ENCODE data around the gene FLYWCH2. TPM values are rescaled to one million over a fixed set of nuclear protein-coding genes. Genes with fewer than 3 reads are reported as not detected.

Gene FLYWCH2
- total and polyA plus RNA-seq, 2 of the 13 experiments (the other 11 are each of a cell fraction or from before 2014, with no cell fraction given) = 16.9 to 19.8 TPM

DNA sequence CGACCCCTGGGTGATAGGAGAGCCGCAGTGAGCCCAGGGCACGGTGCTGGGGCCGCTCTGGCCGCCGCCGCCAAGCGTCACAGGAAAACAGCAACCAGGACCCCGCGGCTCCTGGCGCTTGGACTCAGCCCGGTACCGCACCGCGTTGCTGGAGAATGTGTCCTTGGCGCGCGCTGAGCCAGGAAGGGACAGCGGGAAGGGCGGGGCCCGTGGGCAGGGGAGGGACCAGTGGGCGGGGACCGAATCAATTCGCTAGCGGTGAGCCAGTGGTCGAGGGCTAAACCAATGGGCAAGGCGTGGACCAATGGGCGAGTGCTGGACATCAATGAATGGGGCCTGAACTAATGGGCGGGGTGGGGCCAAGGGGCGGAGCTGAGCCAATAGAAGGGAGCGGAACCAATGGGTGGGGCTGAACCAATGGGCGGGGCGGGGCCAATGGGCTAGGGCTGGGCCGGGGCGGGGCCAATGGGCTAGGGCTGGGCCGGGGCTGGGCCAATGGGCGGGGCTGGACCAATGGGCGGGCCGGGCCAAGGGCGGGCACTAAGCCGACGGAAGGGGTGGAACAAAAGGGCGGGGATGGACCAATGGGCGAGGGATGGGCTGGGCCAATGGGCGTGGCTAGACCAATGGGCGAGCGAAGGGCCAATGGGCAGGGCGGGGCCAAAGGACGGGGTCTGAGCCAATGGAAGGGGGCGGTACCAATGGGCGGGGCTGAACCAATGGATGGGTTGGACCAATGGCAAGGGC, 22.4 kb downstream of the FLYWCH2 start (continued):
- TF ChIP-seq HNRNPH1 (optimal IDR thresholded peaks at IDR 0.05; ENCODE audit: low read depth, low read length) (no peak), ZNF766 (CRISPR knock-in tag; IDR thresholded peaks at IDR 0.05; ENCODE audit: borderline replicate concordance) (peak; percentile 82; the same call in 1 of the 2 replicates), ZNF333 (CRISPR knock-in tag; IDR thresholded peaks at IDR 0.05; ENCODE audit: borderline replicate concordance) (peak; percentile 63; the same call in 1 of the 2 replicates), SMYD3 (CRISPR knock-in tag; IDR thresholded peaks at IDR 0.05) (0 out of 2 replicates have a peak, but pooled peaks have one; percentile 45), ZNF34 (CRISPR knock-in tag; IDR thresholded peaks at IDR 0.05; ENCODE audit: borderline replicate concordance) (no peak), SMAD1 (CRISPR knock-in tag; IDR thresholded peaks at IDR 0.05; ENCODE audit: borderline replicate concordance, low read depth) (no peak), ZNF33B (CRISPR knock-in tag; IDR thresholded peaks at IDR 0.05) (no peak), ZNF780A (CRISPR knock-in tag; IDR thresholded peaks at IDR 0.05) (no peak; the same call in 1 of the 2 replicates), NR3C1 (CRISPR knock-in tag; IDR thresholded peaks at IDR 0.05) (no peak), GLI4 (CRISPR knock-in tag; IDR thresholded peaks at IDR 0.05; ENCODE audit: borderline replicate concordance) (no peak), ZNF772 (CRISPR knock-in tag; IDR thresholded peaks at IDR 0.05) (no peak; the same call in 1 of the 2 replicates), MED13 (CRISPR knock-in tag; IDR thresholded peaks at IDR 0.05) (peak; percentile 46; the same call in 1 of the 2 replicates), ZNF558 (CRISPR knock-in tag; IDR thresholded peaks at IDR 0.05; ENCODE audit: borderline replicate concordance) (no peak), NFIB (CRISPR knock-in tag; IDR thresholded peaks at IDR 0.05; ENCODE audit: borderline replicate concordance) (no peak), ZBTB1 (CRISPR knock-in tag; IDR thresholded peaks at IDR 0.05; ENCODE audit: borderline replicate concordance) (no peak), ZNF12 (CRISPR knock-in tag; IDR thresholded peaks at IDR 0.05) (no peak)
- TF ChIP-seq, protein P1, sequence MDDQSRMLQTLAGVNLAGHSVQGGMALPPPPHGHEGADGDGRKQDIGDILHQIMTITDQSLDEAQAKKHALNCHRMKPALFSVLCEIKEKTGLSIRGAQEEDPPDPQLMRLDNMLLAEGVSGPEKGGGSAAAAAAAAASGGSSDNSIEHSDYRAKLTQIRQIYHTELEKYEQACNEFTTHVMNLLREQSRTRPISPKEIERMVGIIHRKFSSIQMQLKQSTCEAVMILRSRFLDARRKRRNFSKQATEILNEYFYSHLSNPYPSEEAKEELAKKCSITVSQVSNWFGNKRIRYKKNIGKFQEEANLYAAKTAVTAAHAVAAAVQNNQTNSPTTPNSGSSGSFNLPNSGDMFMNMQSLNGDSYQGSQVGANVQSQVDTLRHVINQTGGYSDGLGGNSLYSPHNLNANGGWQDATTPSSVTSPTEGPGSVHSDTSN (CRISPR knock-in tag; IDR thresholded peaks at IDR 0.05; ENCODE audit: borderline replicate concordance) = no peak
- TF ChIP-seq, protein P2, sequence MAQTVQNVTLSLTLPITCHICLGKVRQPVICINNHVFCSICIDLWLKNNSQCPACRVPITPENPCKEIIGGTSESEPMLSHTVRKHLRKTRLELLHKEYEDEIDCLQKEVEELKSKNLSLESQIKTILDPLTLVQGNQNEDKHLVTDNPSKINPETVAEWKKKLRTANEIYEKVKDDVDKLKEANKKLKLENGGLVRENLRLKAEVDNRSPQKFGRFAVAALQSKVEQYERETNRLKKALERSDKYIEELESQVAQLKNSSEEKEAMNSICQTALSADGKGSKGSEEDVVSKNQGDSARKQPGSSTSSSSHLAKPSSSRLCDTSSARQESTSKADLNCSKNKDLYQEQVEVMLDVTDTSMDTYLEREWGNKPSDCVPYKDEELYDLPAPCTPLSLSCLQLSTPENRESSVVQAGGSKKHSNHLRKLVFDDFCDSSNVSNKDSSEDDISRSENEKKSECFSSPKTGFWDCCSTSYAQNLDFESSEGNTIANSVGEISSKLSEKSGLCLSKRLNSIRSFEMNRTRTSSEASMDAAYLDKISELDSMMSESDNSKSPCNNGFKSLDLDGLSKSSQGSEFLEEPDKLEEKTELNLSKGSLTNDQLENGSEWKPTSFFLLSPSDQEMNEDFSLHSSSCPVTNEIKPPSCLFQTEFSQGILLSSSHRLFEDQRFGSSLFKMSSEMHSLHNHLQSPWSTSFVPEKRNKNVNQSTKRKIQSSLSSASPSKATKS (CRISPR knock-in tag; IDR thresholded peaks at IDR 0.05) = no peak
- TF ChIP-seq, protein P3, sequence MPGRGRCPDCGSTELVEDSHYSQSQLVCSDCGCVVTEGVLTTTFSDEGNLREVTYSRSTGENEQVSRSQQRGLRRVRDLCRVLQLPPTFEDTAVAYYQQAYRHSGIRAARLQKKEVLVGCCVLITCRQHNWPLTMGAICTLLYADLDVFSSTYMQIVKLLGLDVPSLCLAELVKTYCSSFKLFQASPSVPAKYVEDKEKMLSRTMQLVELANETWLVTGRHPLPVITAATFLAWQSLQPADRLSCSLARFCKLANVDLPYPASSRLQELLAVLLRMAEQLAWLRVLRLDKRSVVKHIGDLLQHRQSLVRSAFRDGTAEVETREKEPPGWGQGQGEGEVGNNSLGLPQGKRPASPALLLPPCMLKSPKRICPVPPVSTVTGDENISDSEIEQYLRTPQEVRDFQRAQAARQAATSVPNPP (CRISPR knock-in tag; IDR thresholded peaks at IDR 0.05) = no peak
- TF ChIP-seq, protein P4, sequence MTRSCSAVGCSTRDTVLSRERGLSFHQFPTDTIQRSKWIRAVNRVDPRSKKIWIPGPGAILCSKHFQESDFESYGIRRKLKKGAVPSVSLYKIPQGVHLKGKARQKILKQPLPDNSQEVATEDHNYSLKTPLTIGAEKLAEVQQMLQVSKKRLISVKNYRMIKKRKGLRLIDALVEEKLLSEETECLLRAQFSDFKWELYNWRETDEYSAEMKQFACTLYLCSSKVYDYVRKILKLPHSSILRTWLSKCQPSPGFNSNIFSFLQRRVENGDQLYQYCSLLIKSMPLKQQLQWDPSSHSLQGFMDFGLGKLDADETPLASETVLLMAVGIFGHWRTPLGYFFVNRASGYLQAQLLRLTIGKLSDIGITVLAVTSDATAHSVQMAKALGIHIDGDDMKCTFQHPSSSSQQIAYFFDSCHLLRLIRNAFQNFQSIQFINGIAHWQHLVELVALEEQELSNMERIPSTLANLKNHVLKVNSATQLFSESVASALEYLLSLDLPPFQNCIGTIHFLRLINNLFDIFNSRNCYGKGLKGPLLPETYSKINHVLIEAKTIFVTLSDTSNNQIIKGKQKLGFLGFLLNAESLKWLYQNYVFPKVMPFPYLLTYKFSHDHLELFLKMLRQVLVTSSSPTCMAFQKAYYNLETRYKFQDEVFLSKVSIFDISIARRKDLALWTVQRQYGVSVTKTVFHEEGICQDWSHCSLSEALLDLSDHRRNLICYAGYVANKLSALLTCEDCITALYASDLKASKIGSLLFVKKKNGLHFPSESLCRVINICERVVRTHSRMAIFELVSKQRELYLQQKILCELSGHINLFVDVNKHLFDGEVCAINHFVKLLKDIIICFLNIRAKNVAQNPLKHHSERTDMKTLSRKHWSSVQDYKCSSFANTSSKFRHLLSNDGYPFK (CRISPR knock-in tag; IDR thresholded peaks at IDR 0.05; ENCODE audit: borderline replicate concordance) = no peak

All from HepG2 (cell line).